ENCODE results near the gene ZNF148. TPM values are rescaled to one million over a fixed set of nuclear protein-coding genes. Genes with fewer than 3 reads are reported as not detected.

ZNF148 gene
- total RNA-seq, 2 experiments from 2014 or later, result 30.9 to 34.0 TPM

GRCh38 chr3:125359700-125360099 is 15.4 kb downstream of the ZNF148 start:
- DNase-seq, result no peak
- Histone ChIP-seq H3K36me3 (ENCODE audit: insufficient read depth, low read length) (peaks cover 4% of the 10 kb centered on the region), H3K9me3 (ENCODE audit: control insufficient read depth in 1 of 2, insufficient read depth in 1 of 2, low read length in 2 of 2) (no peaks in the 10 kb centered on the region), H3K4me3 (ENCODE audit: low read length) (no peak overlapping the region), H3K27me3 (ENCODE audit: control insufficient read depth in 1 of 2, insufficient read depth in 2 of 2, low read length in 2 of 2) (no peaks in the 10 kb centered on the region), H3K4me1 (ENCODE audit: insufficient read depth, low read length) (peaks cover 30% of the 10 kb centered on the region), H3K27ac (ENCODE audit: low read depth in 1 of 2, low read length in 2 of 2) (peak overlapping the region in 1 of 2 donors; percentile 10)
- H3K4me3 Mint-ChIP-seq, result peak overlapping the region; percentile 65
- peaks cover 84% of the 10 kb centered on the region for H3K4me1 Mint-ChIP-seq (ENCODE audit: low read depth)
- no peak for ATAC-seq (ENCODE audit: poor library complexity)
- intact Hi-C loops (cut with DNase I, micrococcal nuclease), result loop anchor here in 1 of 2 experiments (5.0 kb wide), 1 partner anchor 47 kb away; no protein-coding TSS in a partner anchor
- TF ChIP-seq CTCF (IDR thresholded peaks at IDR 0.05), result no peak
- peak overlapping the region; percentile 75 for H3K27ac Mint-ChIP-seq
- H3K9me3 Mint-ChIP-seq, result no peaks in the 10 kb centered on the region
- peaks cover 5% of the 10 kb centered on the region for H3K36me3 Mint-ChIP-seq (ENCODE audit: low read depth)
- H3K27me3 Mint-ChIP-seq, result no peaks in the 10 kb centered on the region
- ChIA-PET CTCF (interaction anchor here (1.4 kb wide), 1 partner anchor 10 kb away, joined by 4 read pairs; no protein-coding TSS in a partner anchor), POLR2A (interaction anchor here (1.0 kb wide), 1 partner anchor 10 kb away, joined by 3 read pairs; no protein-coding TSS in a partner anchor)

GRCh38 chr3:125358923-125359322 is 16.2 kb downstream of the ZNF148 start:
- no peaks in the 10 kb centered on the region for H3K27me3 ChIP-seq (ENCODE audit: control insufficient read depth in 1 of 2, insufficient read depth in 2 of 2, low read length in 2 of 2)
- Mint-ChIP-seq H3K27me3 (no peaks in the 10 kb centered on the region), H3K4me3 (peak overlapping the region; percentile 65), H3K4me1 (ENCODE audit: low read depth) (peaks cover 82% of the 10 kb centered on the region), H3K36me3 (ENCODE audit: low read depth) (no peaks in the 10 kb centered on the region), H3K9me3 (no peaks in the 10 kb centered on the region), H3K27ac (peak overlapping the region; percentile 75)
- no peak overlapping the region for H3K27ac ChIP-seq (ENCODE audit: low read depth in 1 of 2, low read length in 2 of 2)
- peaks cover 26% of the 10 kb centered on the region for H3K4me1 ChIP-seq (ENCODE audit: insufficient read depth, low read length)
- CTCF ChIA-PET, result interaction anchor here (1.6 kb wide), 1 partner anchor 10 kb away, joined by 5 read pairs; no protein-coding TSS in a partner anchor
- ATAC-seq (ENCODE audit: poor library complexity), result no peak
- H3K9me3 ChIP-seq (ENCODE audit: control insufficient read depth in 1 of 2, insufficient read depth in 1 of 2, low read length in 2 of 2), result no peaks in the 10 kb centered on the region
- TF ChIP-seq CTCF (IDR thresholded peaks at IDR 0.05), result no peak
- H3K36me3 ChIP-seq (ENCODE audit: insufficient read depth, low read length), result no peaks in the 10 kb centered on the region
- POLR2A ChIA-PET, result interaction anchor here (3.6 kb wide), 1 partner anchor 16 kb away, joined by 41 read pairs; the partner anchor contains the start of gene ZNF148
- DNase-seq, result no peak
- intact Hi-C loops (cut with DNase I, micrococcal nuclease), result loop anchor here in 1 of 2 experiments (5.0 kb wide), 1 partner anchor 47 kb away; no protein-coding TSS in a partner anchor
- no peak overlapping the region for H3K4me3 ChIP-seq (ENCODE audit: low read length)

- no peak for DNase-seq
- peaks cover 26% of the 10 kb centered on the region for H3K4me1 ChIP-seq (ENCODE audit: insufficient read depth, low read length)
- Mint-ChIP-seq H3K36me3 (ENCODE audit: low read depth) (peaks cover 5% of the 10 kb centered on the region), H3K4me1 (ENCODE audit: low read depth) (peaks cover 77% of the 10 kb centered on the region), H3K9me3 (no peaks in the 10 kb centered on the region), H3K4me3 (peak overlapping the region; percentile 72), H3K27ac (peak overlapping the region; percentile 75), H3K27me3 (no peaks in the 10 kb centered on the region)
- H3K27ac ChIP-seq (ENCODE audit: low read depth in 1 of 2, low read length in 2 of 2), result no peak overlapping the region
- H3K36me3 ChIP-seq (ENCODE audit: insufficient read depth, low read length), result no peaks in the 10 kb centered on the region
- peak overlapping the region; percentile 55 for H3K4me3 ChIP-seq (ENCODE audit: low read length)
- no peak for ATAC-seq (ENCODE audit: poor library complexity)
- no peaks in the 10 kb centered on the region for H3K27me3 ChIP-seq (ENCODE audit: control insufficient read depth in 1 of 2, insufficient read depth in 2 of 2, low read length in 2 of 2)
- intact Hi-C loops (cut with DNase I, micrococcal nuclease), result loop anchor here in 1 of 2 experiments (2.0 to 5.0 kb wide), 2 partner anchors 17 to 46 kb away; partner anchors contain the start of gene ZNF148
- ChIA-PET POLR2A (interaction anchor here (1.2 to 3.6 kb wide), 5 partner anchors 9 to 162 kb away, joined by 5 to 41 read pairs (median 7); partner anchors contain the start of genes SNX4 and ZNF148), CTCF (interaction anchor here (1.6 kb wide), 1 partner anchor 9 kb away, joined by 5 read pairs; no protein-coding TSS in a partner anchor)
- no peak for TF ChIP-seq CTCF (IDR thresholded peaks at IDR 0.05)
- H3K9me3 ChIP-seq (ENCODE audit: control insufficient read depth in 1 of 2, insufficient read depth in 1 of 2, low read length in 2 of 2), result no peaks in the 10 kb centered on the region
These were observed 17.3 kb downstream of the ZNF148 start for GRCh38 chr3:125357837-125358236.

All from CD4-positive, alpha-beta T cell (primary cell).